Epithelial cell of esophagus (primary cell): ENCODE data around the gene KIF4B.
A peak's percentile ranks its signal among the peaks of the same experiment; 100 is the strongest.

ENCODE experiments used
- DNase-seq: peaks from one replicate; pipeline ENCODE4 v3.0.0; 2010; ENCODE audit warnings: low read depth
- H3K4me3 ChIP-seq: 2 replicates; pipeline ENCODE4 v1.5.1; 2011; ENCODE audit warnings: mild to moderate bottlenecking, low read length, control low read depth
- CTCF ChIP-seq: IDR thresholded peaks from 2 replicates; pipeline ENCODE4 v1.5.1; 2011; ENCODE audit warnings: low read depth, mild to moderate bottlenecking, low read length, control low read depth, inconsistent platforms; ENCODE audit not compliant: insufficient read depth; ENCODE audit errors: missing control alignments

KIF4B gene

GRCh38 chr5:155047818-155048217, 34.3 kb downstream of the KIF4B start:
- no peak for DNase-seq
- H3K4me3 ChIP-seq = no peak overlapping the region
- no peak for TF ChIP-seq CTCF

GRCh38 chr5:155049569-155050383, 36.2 kb downstream of the KIF4B start:
- DNase-seq = peak; percentile 46
- TF ChIP-seq CTCF = peak; percentile 36
- H3K4me3 ChIP-seq = no peak overlapping the region

- DNase-seq = no peak
- no peak for TF ChIP-seq CTCF
- no peak overlapping the region for H3K4me3 ChIP-seq
Observed at GRCh38 chr5:155050384-155051019, 36.9 kb downstream of the KIF4B start.

GRCh38 chr5:155052532-155052931, 39.0 kb downstream of the KIF4B start:
- TF ChIP-seq CTCF = no peak
- DNase-seq = no peak

GRCh38 chr5:155053501-155053900, 39.9 kb downstream of the KIF4B start:
- no peak for DNase-seq
- no peak for TF ChIP-seq CTCF
- no peak overlapping the region for H3K4me3 ChIP-seq

More at GRCh38 chr5:155052532-155052931, 39.0 kb downstream of the KIF4B start:
- no peak overlapping the region for H3K4me3 ChIP-seq

GRCh38 chr5:155056644-155057269, 43.2 kb downstream of the KIF4B start:
- no peak overlapping the region for H3K4me3 ChIP-seq
- TF ChIP-seq CTCF = no peak
- no peak for DNase-seq
